NOMO-1 treated with dmso at 0.1 percent for 144 hours (cell line): Measurements from ENCODE around the gene VAV2.

Experiments used
- DNase-seq: peaks from one replicate; lab custom pipeline; 2025; ENCODE audit not compliant: unreplicated experiment; lab: John Stamatoyannopoulos, UW

Gene VAV2

DNA sequence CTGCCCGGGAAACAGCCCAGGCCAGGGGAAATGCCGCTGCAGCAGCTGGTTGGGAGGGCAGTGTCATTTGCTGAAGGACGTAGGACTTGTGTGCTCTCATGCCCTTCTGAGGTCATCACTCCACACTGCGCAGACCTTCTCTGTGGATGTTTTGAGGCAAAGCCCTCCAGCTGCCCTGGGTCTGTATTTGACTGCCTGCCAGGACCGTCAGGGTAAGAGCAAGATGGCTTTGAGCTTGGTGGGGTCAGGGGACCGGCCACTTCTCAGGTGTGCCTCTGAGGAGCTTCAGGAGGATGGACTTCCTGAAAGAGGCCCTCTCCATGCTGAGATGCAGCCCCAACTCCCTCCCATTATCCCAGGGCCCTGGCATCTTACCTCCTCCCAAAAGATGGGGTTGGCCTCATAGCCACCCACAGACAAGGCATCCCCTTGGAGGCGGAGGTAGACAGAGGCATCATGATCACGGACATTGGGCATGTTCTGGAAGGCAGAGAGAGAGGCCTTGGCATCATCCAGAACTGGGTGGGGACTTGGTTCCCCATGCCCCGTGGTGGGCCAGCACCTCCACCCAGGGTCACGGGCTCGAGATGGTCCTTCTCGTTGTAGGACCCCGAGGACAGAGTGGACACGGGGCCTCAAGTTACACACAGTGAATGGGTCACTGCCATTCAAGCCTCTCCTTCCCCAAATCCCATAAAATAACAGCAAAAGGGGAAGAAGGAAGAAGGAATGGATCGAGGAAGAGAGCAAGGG lies 273.4 kb downstream of the VAV2 start:
- no peak for DNase-seq

DNA sequence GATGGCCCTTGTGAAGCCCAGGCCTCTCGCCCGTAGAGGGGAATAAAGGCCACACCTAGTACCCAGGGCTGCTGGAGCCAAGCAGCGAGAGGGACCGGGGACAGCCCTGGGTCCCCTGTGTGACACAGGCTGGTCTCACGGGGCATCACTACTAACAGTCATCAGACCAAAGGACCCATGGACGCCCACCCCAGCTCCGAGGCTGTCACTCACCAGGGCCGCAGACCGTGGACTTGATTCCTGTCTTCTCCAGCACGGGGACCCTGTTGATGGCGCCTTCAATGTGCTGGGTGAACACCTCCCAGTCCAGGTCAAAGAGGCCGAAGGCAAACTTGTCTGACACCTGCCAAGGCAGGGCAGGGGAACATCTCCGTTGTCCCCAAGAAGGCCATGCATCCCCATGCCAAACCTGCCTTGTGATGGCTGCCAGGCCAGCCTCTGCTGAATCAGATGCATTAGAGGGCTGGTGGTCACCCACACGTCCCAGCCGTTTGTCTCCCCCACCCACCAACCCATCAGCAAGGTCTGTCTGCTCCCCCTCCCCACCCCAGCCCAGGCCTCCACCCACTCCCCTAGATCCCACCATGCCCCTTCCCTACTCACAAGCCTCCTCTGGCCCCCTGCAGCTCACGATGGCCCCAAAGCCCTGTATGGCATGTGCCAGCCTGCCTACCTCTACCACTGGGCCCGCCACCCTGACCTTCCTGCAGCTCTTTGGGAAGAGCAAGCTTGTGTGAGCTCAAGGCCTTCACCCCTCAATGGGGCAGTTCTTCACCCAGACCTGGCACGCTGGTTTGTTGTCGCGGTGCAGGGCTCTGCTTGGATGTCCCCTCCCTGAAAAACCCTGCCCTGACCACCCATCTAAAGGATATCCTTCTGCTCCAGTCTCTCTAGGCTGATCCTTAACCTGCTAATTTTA lies 274.8 kb downstream of the VAV2 start:
- DNase-seq: no peak

DNA sequence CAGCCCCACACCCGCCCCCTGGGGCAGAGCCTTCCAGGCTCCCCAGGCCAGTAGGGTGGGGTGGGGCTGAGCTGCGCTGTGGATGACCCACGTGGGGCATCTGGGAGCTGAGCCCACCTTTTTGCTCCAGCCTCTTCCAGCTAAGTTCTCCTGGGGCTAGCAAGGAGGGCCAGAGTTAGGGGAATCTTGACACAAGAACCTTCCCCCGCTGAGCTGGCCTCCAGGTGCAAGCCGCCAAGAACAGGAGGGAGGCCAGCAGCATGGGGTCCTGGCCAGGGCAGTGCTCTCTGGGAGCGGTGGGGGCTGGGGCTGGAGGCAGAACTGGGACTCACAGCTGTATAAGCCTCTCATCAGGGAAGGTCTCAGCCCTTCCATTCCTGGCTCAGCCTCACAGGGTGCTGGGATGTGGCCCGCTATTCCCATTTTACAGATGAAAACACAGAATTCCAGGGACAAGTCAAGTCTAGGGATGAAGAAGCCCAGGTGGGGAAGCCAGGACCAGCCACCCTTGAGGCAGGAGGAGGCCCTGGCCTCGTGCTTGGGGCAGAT lies 275.5 kb downstream of the VAV2 start:
- DNase-seq: no peak

DNA sequence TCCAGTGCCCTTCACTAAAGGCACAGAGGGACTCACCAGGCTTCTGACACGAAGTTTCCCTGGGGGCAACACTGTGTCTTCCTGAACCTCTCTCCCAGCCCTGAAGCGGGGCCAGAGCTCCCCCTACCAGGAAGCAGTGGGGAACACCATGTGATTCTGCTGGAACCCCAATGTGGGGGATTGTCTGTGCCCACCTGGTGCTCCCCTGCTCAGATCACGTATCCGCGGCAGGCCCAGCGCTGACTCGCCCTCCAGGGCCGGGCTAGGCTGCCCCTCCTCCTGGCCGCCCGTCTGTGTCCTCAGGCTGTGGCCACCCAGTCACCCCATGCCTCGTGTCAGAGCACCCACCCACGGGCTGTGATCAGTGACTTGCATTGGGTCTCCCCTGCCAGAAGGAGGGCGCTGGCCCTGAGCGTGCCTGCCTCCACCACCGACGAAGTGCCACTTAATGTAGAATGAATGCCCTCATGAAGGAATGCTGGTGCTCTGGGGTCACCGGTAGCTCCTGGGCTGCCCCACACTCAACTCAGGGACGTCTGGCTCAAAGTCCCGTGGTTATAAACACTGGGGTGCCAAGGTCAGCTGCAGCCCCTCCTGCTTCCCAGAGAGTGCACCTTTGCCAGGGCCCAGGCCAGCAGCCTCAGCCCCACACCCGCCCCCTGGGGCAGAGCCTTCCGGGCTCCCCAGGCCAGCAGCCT lies 276.1 kb downstream of the VAV2 start:
- no peak for DNase-seq

DNA sequence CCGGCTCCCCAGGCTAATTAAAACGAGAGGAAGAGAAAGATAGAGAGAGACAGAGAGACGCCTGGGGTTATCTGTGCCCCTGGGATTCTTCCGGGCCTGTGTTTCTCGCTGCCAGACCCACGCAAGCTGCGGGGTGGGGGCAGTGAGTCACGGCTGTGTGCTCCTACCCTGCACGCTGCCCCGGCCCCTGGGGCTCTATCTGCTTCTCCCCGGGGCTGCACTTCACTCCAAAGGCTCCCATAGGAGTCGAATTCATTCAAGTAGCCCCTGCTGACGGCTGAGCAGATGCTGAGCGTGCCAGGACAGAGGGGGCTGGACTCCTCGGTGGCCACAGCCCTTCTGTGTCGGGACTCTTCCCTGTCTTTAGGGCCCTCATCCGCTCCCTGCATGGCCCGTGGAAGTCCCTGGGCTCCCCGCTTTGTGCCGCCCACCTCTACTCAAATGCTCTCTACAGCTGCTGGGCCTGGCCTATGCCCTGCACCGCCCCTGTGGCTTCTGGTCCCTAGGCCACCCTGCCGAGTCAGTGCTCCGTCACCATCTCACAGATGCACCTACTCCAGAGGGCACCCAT lies 276.7 kb downstream of the VAV2 start:
- DNase-seq: no peak

DNA sequence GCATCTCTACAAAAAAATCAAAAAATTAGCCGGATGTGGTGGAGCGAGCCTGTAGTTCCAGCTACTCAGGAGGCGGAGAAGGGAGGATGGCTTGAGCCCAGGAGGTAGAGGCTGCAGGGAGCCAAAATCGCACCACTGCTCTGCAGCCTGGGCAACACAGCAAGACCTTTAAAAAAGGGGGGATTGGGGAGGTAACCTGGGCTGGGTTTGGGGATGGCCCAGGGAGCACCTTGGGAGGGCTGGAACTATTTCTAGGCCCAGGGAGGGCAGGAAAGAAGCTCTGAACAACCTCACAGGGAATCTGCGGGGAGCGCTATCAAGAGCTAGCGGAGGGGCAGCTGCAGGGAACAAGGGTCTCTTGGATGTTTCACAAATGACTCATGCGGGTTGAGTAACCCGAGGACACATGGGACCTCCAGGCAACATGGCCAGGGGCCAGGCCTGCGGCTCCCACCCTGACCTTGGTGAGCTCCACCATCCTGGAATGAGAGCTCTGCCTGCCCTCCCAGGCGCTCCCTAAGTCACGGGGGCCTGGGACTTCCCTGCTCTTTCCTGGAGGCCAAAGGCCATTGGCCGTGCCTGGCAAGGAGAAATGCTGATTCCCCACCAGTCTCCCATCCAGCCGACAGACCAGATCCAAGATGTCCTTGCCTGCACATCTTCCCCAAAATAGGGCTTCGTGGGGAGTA lies 277.4 kb downstream of the VAV2 start:
- DNase-seq: no peak

DNA sequence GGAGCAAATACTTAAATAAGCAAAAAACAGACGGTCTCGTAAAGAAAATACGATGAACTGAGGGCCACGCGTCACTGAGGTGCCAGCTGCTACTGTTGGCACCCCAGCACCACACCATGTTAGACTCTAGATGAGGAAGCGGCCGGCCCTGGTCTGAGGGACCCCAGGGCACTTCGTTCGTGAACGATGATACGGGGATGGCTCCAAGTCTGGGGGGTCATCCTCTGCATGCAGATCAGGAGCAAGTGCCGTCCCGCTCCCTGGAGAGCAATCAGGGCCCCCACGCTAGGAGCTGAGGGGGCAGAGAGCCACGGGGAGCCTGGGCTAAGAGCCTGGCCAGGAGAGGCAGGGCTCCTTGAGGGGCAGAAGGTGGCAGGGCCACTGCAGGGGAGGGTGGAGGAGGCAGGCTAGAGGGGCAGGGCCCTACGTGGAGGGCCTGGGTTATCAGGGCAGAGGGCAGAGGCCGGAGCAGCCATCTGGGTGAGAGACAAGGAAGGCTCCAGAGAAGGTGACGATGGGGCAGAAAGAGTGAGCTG lies 278.1 kb downstream of the VAV2 start:
- no peak for DNase-seq

DNA sequence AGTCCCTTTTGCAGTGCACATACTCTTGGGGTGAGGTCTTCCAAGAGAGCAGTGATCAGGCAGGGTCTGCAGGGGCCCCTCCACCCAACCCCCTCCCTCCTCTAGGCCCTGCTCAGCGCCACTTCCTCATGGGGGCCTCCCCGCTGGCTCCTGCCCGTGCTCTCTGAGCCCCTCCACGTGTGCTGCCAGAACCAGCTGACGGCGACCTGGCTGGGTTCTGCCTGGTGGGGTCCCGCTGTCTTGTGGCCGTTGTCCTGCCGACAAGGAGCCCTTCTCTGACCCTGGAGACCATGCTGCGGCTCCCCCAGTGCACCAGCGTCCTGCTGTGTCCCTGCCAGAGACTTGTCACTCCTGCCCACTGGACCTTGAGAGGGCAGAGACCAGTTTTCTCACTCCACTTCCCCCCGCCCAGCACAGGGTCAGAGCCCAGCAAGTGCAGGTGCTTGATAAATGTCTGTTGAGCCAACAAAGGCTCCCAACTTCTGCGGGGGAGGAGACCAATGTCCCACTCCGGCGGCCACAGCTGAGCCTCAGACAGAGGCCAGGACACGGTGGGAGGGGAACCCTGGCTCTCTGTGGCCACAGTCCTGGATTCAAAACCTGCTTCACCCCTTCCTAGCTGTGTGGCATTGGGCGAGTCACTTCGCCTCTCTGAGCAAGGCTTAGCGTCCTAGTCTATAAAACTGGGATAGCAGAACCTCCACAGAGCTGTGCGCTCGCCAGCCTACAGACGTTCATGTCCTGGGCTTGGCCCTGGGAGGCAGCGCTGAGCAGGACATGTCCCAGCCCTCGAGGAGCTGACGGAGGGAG lies 278.8 kb downstream of the VAV2 start:
- DNase-seq: no peak

DNA sequence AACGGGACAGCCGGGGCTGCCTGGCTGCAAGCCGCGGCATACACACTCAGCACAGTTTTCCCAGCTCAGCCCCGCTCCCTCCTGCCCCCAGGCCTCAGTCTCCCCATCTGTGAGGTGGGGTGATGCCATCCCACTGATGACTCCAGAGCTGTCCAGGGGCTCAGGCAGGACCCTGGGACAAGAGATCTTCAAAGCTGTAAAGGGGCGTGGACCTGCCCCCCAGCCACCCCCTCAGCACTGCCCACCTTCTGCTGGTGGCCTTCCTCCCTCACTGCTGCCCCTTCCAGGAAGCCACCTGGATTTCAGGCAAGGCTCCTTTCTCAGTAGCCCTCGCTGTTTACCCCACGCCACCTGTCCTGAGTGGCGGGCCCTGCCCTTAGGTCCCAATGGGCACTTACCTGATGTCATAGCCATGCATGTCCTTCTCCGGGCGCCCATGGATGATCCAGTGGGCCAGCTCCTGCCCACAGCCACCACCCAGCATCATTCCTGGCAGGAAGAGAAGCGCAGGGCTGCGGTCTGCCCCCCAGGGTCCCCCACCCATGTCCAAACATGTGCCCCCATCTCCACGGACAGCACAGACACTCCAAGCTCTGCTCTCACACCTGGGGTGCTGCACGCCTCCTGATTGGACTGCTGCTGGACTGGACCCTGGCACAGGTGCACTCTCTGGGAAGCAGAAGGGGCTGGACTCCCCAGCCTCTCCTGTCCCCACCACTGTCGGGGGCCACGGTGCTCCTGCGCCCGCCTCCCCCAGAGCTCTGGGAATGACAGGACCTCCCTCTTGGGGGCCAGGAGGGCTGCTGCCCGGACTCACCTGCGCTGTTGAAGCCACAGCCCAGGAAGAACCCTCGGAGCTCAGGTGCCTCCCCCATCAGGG lies 279.7 kb downstream of the VAV2 start:
- DNase-seq: no peak
